ENCODE measurements around the gene JMJD4. TPM values are rescaled to one million over a fixed set of nuclear protein-coding genes. Genes with fewer than 3 reads are reported as not detected.

Gene JMJD4
- total and polyA plus RNA-seq, 2 experiments from 2014 or later = 11.5 to 17.7 TPM

DNA sequence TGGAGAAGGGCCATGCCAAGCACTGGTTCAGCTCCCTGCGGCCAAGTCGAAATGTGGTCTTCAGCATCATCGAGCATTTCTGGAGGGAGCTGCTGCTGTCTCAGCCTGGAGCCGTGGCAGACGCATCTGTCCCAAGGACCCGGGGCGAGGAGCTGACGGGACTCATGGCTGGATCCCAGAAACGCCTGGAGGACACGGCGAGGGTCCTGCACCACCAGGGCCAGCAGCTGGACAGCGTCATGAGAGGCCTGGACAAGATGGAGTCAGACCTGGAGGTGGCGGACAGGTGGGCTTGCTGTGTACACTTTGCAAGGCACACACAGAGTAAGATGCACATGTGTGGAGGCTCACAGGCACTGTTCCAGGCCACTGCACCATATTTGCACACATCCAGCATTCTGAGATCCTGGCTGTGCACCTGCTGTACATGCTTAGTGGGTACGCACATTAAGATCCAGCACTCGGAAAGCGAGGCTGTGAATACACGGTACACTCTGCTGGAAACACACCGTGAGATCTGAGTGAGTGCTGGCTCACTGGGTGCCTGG is 12.9 kb upstream of the JMJD4 start:
- TF ChIP-seq, protein P1, sequence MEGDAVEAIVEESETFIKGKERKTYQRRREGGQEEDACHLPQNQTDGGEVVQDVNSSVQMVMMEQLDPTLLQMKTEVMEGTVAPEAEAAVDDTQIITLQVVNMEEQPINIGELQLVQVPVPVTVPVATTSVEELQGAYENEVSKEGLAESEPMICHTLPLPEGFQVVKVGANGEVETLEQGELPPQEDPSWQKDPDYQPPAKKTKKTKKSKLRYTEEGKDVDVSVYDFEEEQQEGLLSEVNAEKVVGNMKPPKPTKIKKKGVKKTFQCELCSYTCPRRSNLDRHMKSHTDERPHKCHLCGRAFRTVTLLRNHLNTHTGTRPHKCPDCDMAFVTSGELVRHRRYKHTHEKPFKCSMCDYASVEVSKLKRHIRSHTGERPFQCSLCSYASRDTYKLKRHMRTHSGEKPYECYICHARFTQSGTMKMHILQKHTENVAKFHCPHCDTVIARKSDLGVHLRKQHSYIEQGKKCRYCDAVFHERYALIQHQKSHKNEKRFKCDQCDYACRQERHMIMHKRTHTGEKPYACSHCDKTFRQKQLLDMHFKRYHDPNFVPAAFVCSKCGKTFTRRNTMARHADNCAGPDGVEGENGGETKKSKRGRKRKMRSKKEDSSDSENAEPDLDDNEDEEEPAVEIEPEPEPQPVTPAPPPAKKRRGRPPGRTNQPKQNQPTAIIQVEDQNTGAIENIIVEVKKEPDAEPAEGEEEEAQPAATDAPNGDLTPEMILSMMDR (conservative IDR thresholded peaks at IDR 0.05; ENCODE audit: low read depth in 2 of 2) = no peak
- TF ChIP-seq, protein P2, sequence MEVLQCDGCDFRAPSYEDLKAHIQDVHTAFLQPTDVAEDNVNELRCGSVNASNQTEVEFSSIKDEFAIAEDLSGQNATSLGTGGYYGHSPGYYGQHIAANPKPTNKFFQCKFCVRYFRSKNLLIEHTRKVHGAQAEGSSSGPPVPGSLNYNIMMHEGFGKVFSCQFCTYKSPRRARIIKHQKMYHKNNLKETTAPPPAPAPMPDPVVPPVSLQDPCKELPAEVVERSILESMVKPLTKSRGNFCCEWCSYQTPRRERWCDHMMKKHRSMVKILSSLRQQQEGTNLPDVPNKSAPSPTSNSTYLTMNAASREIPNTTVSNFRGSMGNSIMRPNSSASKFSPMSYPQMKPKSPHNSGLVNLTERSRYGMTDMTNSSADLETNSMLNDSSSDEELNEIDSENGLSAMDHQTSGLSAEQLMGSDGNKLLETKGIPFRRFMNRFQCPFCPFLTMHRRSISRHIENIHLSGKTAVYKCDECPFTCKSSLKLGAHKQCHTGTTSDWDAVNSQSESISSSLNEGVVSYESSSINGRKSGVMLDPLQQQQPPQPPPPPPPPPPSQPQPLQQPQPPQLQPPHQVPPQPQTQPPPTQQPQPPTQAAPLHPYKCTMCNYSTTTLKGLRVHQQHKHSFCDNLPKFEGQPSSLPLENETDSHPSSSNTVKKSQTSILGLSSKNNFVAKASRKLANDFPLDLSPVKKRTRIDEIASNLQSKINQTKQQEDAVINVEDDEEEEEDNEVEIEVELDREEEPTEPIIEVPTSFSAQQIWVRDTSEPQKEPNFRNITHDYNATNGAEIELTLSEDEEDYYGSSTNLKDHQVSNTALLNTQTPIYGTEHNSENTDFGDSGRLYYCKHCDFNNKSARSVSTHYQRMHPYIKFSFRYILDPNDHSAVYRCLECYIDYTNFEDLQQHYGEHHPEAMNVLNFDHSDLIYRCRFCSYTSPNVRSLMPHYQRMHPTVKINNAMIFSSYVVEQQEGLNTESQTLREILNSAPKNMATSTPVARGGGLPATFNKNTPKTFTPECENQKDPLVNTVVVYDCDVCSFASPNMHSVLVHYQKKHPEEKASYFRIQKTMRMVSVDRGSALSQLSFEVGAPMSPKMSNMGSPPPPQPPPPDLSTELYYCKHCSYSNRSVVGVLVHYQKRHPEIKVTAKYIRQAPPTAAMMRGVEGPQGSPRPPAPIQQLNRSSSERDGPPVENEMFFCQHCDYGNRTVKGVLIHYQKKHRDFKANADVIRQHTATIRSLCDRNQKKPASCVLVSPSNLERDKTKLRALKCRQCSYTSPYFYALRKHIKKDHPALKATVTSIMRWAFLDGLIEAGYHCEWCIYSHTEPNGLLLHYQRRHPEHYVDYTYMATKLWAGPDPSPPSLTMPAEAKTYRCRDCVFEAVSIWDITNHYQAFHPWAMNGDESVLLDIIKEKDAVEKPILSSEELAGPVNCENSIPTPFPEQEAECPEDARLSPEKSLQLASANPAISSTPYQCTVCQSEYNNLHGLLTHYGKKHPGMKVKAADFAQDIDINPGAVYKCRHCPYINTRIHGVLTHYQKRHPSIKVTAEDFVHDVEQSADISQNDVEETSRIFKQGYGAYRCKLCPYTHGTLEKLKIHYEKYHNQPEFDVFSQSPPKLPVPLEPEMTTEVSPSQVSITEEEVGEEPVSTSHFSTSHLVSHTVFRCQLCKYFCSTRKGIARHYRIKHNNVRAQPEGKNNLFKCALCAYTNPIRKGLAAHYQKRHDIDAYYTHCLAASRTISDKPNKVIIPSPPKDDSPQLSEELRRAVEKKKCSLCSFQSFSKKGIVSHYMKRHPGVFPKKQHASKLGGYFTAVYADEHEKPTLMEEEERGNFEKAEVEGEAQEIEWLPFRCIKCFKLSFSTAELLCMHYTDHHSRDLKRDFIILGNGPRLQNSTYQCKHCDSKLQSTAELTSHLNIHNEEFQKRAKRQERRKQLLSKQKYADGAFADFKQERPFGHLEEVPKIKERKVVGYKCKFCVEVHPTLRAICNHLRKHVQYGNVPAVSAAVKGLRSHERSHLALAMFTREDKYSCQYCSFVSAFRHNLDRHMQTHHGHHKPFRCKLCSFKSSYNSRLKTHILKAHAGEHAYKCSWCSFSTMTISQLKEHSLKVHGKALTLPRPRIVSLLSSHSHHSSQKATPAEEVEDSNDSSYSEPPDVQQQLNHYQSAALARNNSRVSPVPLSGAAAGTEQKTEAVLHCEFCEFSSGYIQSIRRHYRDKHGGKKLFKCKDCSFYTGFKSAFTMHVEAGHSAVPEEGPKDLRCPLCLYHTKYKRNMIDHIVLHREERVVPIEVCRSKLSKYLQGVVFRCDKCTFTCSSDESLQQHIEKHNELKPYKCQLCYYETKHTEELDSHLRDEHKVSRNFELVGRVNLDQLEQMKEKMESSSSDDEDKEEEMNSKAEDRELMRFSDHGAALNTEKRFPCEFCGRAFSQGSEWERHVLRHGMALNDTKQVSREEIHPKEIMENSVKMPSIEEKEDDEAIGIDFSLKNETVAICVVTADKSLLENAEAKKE (CRISPR knock-in tag; IDR thresholded peaks at IDR 0.05) = no peak
- TF ChIP-seq, protein P3, sequence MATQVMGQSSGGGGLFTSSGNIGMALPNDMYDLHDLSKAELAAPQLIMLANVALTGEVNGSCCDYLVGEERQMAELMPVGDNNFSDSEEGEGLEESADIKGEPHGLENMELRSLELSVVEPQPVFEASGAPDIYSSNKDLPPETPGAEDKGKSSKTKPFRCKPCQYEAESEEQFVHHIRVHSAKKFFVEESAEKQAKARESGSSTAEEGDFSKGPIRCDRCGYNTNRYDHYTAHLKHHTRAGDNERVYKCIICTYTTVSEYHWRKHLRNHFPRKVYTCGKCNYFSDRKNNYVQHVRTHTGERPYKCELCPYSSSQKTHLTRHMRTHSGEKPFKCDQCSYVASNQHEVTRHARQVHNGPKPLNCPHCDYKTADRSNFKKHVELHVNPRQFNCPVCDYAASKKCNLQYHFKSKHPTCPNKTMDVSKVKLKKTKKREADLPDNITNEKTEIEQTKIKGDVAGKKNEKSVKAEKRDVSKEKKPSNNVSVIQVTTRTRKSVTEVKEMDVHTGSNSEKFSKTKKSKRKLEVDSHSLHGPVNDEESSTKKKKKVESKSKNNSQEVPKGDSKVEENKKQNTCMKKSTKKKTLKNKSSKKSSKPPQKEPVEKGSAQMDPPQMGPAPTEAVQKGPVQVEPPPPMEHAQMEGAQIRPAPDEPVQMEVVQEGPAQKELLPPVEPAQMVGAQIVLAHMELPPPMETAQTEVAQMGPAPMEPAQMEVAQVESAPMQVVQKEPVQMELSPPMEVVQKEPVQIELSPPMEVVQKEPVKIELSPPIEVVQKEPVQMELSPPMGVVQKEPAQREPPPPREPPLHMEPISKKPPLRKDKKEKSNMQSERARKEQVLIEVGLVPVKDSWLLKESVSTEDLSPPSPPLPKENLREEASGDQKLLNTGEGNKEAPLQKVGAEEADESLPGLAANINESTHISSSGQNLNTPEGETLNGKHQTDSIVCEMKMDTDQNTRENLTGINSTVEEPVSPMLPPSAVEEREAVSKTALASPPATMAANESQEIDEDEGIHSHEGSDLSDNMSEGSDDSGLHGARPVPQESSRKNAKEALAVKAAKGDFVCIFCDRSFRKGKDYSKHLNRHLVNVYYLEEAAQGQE (IDR thresholded peaks at IDR 0.05; ENCODE audit: unreplicated experiment) = no peak
- TF ChIP-seq JUNB (IDR thresholded peaks at IDR 0.05; ENCODE audit: unreplicated experiment) (no peak), EZH2phosphoT487 (IDR thresholded peaks at IDR 0.05; ENCODE audit: unreplicated experiment) (no peak), STAT1 (IDR thresholded peaks at IDR 0.05; ENCODE audit: unreplicated experiment) (no peak)
- TF ChIP-seq, protein P4, sequence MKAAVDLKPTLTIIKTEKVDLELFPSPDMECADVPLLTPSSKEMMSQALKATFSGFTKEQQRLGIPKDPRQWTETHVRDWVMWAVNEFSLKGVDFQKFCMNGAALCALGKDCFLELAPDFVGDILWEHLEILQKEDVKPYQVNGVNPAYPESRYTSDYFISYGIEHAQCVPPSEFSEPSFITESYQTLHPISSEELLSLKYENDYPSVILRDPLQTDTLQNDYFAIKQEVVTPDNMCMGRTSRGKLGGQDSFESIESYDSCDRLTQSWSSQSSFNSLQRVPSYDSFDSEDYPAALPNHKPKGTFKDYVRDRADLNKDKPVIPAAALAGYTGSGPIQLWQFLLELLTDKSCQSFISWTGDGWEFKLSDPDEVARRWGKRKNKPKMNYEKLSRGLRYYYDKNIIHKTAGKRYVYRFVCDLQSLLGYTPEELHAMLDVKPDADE (IDR thresholded peaks at IDR 0.05) = no peak
- H3K4me1 Mint-ChIP-seq = no peaks in the 10 kb centered on the region; the same call in 2 of the 3 replicates
- H3K9me3 Mint-ChIP-seq = no peaks in the 10 kb centered on the region
- H3K4me2 ChIP-seq = no peak overlapping the region
- H2AFZ ChIP-seq = no peak overlapping the region
- DNase-seq (ENCODE audit: low spot score) (no peak), ATAC-seq (no peak)
- no peaks in the 10 kb centered on the region for H3F3A ChIP-seq (replicated peaks; ENCODE audit: low read depth)
- peaks cover 2% of the 10 kb centered on the region; the same call in 1 of the 3 replicates for H3K36me3 Mint-ChIP-seq (ENCODE audit: low read depth)
- H3K27me3 ChIP-seq (ENCODE audit: insufficient read depth) = no peaks in the 10 kb centered on the region
- H3K36me3 ChIP-seq (ENCODE audit: insufficient read depth) = no peaks in the 10 kb centered on the region
- no peak overlapping the region for H3K27ac ChIP-seq (ENCODE audit: low read depth)
- peaks cover 25% of the 10 kb centered on the region for H4K20me1 ChIP-seq (replicated peaks; ENCODE audit: insufficient read depth)
- peaks cover 79% of the 10 kb centered on the region for H3K79me2 ChIP-seq (replicated peaks; ENCODE audit: insufficient read depth)
- no peak overlapping the region for H3K4me3 Mint-ChIP-seq
- no peak overlapping the region for H3K27ac Mint-ChIP-seq
- no peaks in the 10 kb centered on the region for H3K9me2 ChIP-seq (ENCODE audit: insufficient read depth)
- peaks cover 4% of the 10 kb centered on the region for H3K27me3 Mint-ChIP-seq (ENCODE audit: insufficient read depth, low read depth, poor library complexity)
- H3K4me3 ChIP-seq = no peak overlapping the region
- no peaks in the 10 kb centered on the region for H3K4me1 ChIP-seq (ENCODE audit: insufficient read depth)

All from GM23338 (cell line).